Right lobe of liver (tissue), 4 donors: ENCODE measurements around the gene NFIA.

ENCODE experiments used
- POLR2A ChIP-seq: fragments of 450-650 bp; IDR thresholded peaks from one replicate; pipeline ENCODE4 v1.6.1; 2017; ENCODE audit warnings: antibody characterized with exemption, mild to moderate bottlenecking
- TF ChIP-seq, protein P1 (sequence below), 4 donors: fragments of 200-600 bp in 3 of 4; fragments of 450-650 bp in 1 of 4; IDR thresholded peaks; one replicate each; pipeline versions ENCODE4 v1.5.1 to v1.8.0; 2016 to 2022; ENCODE audit warnings: antibody characterized with exemption in 4 of 4, mild to moderate bottlenecking in 2 of 4
- donor health status: DM: no; HTN: no; CAD: no.
- donor health status: DM: no; HTN: no; CAD: no.
- donor health status: DM: no; HTN: yes; CAD: no.

DNA sequence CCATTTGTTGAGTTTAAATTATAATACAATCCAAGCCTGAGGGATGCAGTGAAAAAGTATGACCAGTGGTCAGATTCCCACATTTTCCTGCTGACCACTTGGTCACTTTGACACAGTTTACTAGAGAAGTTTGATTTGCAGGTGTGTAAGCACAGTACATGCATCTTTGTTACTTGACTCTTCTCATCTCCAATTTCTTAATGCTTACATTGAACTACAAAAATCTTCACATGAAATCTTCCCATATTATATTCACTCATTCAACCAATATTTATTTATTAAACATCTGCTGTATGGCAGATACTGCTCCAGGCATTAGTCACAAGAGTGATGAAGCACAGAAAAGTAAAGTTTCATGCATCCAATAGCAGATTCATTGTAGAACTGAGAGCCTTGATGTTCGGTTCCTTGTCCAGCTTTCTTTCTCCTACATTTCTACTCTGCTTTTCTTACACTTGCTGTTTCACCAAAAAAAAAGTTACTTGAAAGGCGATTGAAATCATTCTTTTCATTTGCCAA, 211.7 kb downstream of the NFIA start:
- TF ChIP-seq, protein P1, sequence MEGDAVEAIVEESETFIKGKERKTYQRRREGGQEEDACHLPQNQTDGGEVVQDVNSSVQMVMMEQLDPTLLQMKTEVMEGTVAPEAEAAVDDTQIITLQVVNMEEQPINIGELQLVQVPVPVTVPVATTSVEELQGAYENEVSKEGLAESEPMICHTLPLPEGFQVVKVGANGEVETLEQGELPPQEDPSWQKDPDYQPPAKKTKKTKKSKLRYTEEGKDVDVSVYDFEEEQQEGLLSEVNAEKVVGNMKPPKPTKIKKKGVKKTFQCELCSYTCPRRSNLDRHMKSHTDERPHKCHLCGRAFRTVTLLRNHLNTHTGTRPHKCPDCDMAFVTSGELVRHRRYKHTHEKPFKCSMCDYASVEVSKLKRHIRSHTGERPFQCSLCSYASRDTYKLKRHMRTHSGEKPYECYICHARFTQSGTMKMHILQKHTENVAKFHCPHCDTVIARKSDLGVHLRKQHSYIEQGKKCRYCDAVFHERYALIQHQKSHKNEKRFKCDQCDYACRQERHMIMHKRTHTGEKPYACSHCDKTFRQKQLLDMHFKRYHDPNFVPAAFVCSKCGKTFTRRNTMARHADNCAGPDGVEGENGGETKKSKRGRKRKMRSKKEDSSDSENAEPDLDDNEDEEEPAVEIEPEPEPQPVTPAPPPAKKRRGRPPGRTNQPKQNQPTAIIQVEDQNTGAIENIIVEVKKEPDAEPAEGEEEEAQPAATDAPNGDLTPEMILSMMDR (IDR thresholded peaks at IDR 0.05): no peak
- no peak for TF ChIP-seq POLR2A
